GM12801 (cell line): ENCODE data around the gene CDIPT.

Experiments
- TF ChIP-seq, protein P1 (sequence below): IDR thresholded peaks from one replicate; pipeline ENCODE4 v1.5.1; 2011; ENCODE audit warnings: control low read depth; ENCODE audit not compliant: insufficient read length; ENCODE audit errors: extremely low read depth

CDIPT gene

DNA sequence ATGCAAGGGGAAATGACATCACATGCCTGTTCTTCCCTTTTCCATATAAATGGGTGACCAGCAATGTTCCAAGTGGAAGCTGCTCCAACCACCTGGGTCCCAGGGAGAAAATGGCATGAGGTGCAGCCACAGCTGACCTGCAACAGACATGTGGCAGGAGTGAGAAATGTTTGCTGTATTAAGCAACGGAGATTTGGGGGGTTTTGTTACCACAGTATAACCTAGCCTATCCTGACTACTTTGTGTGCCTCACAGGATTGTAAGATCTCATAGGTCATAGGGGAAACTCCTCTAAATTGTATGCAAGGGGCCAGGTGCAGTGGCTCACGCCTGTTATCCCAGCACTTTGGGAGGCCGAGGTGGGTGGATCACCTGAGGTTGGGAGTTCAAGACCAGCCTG, 12.0 kb downstream of the CDIPT start:
- TF ChIP-seq, protein P1, sequence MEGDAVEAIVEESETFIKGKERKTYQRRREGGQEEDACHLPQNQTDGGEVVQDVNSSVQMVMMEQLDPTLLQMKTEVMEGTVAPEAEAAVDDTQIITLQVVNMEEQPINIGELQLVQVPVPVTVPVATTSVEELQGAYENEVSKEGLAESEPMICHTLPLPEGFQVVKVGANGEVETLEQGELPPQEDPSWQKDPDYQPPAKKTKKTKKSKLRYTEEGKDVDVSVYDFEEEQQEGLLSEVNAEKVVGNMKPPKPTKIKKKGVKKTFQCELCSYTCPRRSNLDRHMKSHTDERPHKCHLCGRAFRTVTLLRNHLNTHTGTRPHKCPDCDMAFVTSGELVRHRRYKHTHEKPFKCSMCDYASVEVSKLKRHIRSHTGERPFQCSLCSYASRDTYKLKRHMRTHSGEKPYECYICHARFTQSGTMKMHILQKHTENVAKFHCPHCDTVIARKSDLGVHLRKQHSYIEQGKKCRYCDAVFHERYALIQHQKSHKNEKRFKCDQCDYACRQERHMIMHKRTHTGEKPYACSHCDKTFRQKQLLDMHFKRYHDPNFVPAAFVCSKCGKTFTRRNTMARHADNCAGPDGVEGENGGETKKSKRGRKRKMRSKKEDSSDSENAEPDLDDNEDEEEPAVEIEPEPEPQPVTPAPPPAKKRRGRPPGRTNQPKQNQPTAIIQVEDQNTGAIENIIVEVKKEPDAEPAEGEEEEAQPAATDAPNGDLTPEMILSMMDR, result no peak

DNA sequence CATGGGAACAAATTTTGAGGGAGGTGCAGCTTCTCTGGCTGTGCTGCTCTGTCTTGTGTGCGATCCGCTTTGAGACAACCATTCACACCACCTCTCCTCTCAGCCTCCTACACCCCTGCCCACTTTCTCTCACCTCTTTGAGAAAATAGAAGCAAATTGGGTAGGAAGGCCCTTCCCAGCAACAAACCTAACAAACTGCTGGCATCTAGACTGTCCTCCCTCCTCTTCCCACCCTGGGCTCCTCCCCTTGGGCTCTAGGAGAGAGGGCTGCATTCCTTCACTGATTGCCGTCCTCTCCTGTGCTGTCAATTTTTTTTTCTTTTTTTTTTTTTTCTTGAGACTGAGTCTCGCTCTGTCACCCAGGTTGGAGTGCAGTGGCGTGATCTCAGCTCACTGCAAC, 13.5 kb downstream of the CDIPT start:
- TF ChIP-seq, protein P1, result no peak

DNA sequence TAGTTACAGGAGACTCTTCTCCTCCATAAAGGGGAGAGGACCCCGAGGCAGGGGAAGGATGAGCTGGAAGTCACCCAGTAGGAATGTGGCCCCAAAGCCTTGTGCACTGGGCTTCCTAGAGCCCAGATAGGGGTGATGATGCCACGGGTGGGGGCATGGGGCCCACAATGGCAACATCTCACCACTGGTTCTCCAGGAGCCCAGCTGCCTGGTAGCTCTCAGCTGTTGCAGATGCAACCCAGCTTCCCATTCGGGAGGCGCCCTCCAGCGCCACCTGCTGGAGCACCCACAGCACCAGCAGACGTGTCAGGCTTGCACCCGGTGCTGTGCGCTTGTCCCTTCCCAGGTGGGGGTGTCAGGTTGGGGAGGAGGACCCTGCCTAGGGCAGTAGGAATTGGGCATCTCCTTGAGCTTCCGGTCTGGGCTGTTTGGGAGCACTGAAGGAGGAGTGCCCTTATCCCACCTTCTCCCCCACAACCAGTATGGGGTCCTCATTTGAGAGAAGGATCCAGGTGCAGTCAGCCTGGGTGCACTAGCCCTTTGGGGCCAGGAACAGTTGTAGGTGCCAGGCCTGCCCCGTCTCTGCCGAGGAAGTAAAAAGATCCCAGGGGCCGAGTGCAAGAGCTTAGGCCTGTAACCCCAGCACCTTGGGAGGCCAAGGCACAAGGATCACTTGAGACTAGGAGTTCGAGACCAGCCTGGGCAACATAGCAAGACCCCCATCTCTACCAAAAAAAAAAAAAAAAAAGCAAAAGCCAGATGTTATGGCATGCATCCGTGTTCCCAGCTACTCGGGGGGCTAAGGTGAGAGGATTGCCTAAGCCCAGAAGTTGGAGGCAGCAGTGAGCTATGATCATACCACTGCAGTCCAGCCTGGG, 14.4 kb downstream of the CDIPT start:
- TF ChIP-seq, protein P1, result no peak

DNA sequence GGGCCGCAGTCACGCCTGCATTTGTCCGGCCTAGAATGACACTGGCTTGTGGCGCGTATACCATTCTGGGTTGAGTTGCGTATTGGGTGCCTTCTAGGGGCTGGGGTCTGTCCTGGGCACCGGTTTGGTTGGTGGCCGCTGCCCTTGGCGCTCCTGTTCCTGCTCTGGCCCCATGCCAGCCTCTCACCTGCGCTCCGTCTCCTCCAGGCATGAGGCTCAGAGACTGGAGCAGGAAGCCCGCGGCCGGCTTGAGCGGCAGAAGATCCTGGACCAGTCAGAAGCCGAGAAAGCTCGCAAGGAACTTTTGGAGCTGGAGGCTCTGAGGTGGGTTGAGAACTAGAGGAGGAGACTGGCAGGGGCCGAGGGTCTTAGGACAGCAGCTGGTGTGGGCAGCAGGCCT, 17.4 kb downstream of the CDIPT start:
- TF ChIP-seq, protein P1, result no peak

DNA sequence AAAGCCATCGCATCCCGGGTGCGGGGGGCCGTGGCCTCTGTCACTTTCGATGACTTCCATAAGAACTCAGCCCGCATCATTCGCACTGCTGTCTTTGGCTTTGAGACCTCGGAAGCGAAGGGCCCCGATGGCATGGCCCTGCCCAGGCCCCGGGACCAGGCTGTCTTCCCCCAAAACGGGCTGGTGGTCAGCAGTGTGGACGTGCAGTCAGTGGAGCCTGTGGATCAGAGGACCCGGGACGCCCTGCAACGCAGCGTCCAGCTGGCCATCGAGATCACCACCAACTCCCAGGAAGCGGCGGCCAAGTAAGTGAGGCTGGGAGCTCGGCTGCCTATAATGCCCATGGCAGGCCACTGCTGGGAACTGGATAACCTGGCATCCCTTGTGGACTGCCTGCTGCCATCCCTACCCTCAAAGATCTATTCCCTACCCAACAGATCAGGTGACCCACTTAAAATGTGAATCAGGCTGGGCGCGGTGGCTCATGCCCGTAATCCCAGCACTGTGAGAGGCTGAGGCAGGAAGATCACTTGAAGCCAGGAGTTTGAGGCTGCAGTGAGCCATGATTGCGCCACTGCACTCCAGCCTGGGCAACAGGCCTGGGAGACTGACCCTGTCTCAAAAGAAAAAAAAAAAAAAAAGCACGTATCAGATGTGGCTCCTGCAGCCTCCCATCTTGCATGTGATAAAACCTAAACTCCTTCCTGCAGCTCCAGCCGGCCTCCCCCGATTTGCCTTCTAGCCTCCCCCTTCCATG, 18.3 kb downstream of the CDIPT start:
- TF ChIP-seq, protein P1, result no peak

DNA sequence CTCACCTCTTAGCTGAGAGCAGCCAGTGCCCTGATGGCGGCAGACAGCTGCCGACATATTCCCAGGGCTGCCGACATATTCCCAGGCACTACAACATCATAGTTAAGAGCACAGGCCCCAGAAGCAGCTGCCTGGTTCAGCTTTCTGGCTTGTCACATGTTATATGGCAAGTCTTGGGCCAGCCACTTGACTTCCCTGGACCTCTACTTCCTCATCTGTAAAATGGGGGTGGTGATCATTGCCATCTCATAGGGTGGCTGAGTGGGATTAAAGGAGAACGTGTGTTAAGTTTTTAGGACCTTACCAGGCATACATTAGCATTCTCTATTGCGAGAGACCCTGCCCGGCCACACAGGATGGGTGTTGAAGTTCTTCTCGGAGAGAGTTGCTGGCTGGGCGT, 19.1 kb downstream of the CDIPT start:
- TF ChIP-seq, protein P1, result no peak

DNA sequence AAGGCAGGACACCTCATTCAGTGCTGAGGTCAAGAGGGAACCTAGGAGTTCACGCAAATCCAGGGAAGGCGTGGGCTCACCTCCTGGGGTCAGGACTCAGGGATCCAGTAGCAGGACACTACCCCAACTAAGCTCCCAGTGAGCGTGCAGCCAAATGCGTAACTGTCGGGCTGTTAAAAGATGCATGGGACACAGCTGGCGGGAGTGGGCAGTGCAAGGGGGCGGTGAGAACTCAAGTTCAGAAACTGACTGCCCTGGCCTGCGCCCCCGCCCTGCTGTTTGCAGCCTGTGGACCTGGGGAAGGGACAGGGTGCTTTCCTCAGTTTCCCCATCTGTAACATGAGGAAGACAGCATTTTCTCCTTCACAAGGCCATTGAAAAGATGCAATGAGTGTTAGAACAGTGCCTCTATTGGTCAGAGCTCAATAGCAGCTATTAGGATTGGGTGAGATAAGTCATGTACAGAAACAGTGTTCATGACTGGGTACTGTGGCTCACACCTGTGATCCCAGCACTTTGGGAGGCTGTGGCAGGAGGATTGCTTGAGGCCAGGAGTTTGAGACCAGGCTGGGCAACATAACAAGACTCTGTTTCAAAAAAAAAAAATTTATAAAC, 20.2 kb downstream of the CDIPT start:
- TF ChIP-seq, protein P1, result no peak
